ENCODE measurements around the gene GIGYF2. TPM values are rescaled to one million over a fixed set of nuclear protein-coding genes. Genes with fewer than 3 reads are reported as not detected.

The GIGYF2 gene
- total RNA-seq, 1 experiment from 2014 or later = 40.2 TPM

GRCh38 chr2:232879618-232880494 lies 182.7 kb downstream of the GIGYF2 start:
- no peak for DNase-seq (ENCODE audit: low spot score)

DNA sequence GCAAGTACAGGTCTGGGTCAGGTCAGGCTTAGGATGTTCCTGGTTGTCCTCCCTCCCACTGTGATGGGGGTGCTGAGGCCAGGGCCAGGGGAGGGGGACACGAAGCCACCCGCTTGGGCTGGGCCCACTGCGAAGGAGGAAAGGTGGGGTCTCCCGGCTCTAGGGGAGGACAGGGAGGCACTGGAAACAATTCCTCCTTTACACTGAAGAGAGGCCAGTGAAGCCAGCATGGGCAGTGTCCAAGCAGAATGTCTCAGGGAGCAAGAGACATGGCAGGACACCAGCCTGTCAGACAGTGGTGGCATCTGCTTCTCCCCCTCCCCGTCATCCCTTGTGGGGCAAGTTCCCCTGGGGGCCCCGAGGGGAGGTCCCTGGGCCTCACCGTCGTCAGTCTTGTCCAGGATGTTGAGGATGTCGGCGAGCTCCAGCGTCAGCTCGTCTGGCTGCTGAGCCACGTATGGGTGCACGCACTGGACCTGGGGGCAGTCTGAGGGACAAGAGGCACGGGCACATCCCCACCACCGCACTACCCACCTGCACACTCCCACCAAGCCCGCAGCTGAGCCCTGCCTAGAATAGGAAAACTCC lies 183.7 kb downstream of the GIGYF2 start:
- no peak for DNase-seq (ENCODE audit: low spot score)

GRCh38 chr2:232882085-232882484 lies 185.0 kb downstream of the GIGYF2 start:
- no peak for DNase-seq (ENCODE audit: low spot score)

DNA sequence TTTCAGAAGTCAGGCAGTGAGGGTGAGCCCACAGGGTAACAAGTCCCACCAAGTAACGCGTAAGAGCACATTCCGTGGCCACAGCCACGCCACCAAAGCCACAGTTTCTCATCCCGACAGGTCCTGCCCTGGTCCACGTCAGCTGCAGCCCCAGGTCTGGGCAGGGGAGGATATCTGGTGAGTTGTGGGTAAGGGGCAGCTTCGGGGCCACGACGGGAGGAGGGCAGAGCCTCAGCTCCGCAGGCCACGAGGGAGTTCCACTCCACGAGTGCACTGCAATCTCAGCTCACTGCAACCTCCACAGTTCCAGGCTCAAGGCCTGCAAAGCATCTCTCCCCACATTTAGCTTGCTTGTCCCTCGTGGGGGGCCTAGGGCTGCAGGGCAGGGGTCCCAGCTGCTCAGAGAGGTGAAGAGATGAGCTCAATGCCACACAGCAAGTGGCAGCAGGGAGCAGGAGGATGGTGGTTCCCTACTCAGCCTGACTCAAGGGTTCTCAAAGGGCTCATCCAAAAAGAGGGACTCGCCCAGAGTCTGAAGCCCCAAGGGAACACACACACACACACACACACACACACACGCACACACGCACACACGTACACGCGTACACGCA lies 185.5 kb downstream of the GIGYF2 start:
- DNase-seq (ENCODE audit: low spot score) = no peak

- no peak for DNase-seq (ENCODE audit: low spot score)
Observed at GRCh38 chr2:232883116-232883721, 186.1 kb downstream of the GIGYF2 start.

- no peak for DNase-seq (ENCODE audit: low spot score)
Observed at GRCh38 chr2:232884001-232884421, 186.9 kb downstream of the GIGYF2 start.

- no peak for DNase-seq (ENCODE audit: low spot score)
Observed at GRCh38 chr2:232884549-232885263, 187.6 kb downstream of the GIGYF2 start.

DNA sequence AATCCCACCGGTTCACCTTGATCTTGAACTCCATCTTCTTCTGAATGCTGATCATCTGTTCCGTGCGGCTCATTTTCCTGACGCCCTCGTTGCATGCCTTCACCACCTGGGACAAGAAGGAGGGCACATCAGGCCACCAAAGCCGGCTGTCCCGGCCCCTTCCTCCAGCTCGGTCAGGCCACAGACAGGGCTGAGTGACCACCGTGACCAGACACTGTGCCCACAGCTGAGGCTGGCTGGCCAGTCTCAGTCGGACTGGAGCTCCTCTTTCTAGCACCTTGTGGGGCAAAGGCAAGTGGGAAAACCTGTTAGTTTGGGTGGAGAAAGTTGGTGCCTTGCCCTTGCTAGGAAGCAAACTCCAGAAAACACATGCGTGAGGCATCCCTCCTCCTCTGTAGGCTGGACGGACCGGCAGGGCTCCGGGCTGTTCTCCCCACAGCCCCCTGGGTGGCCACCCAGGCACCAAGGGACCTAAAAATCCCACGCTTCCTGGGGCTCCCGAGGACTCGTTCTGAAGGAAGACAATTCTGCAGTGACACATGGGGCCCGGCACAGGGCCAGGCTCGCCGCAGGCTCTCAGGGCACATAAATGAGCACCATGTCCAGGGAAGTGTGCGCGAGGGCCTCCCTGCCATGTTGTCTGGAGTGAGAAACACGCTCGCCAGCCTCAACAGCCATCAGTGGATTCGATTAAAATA lies 188.3 kb downstream of the GIGYF2 start:
- peak; percentile 47 for DNase-seq (ENCODE audit: low spot score)

DNA sequence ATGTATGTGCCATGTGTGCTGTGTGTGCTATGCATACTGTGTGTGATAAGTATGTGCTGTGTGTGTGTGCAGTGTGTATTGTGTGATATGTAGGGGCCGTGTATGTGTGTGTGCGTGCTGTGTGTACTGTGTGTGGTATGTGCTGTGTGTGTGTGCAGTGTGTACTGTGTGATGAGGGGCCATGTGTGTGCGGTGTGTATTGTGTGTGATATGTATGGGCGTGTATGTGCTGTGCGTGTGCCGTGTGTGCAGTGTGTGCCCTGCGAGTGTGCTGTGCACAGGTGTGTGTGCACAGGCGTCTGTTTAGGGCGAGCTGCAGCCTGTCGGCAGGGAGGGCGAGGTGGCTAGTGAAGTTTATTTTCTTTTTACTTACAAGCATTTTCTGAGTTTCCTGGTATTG lies 189.0 kb downstream of the GIGYF2 start:
- no peak for DNase-seq (ENCODE audit: low spot score)

- DNase-seq (ENCODE audit: low spot score) = no peak
Observed at GRCh38 chr2:232886632-232887031, 189.5 kb downstream of the GIGYF2 start.

DNA sequence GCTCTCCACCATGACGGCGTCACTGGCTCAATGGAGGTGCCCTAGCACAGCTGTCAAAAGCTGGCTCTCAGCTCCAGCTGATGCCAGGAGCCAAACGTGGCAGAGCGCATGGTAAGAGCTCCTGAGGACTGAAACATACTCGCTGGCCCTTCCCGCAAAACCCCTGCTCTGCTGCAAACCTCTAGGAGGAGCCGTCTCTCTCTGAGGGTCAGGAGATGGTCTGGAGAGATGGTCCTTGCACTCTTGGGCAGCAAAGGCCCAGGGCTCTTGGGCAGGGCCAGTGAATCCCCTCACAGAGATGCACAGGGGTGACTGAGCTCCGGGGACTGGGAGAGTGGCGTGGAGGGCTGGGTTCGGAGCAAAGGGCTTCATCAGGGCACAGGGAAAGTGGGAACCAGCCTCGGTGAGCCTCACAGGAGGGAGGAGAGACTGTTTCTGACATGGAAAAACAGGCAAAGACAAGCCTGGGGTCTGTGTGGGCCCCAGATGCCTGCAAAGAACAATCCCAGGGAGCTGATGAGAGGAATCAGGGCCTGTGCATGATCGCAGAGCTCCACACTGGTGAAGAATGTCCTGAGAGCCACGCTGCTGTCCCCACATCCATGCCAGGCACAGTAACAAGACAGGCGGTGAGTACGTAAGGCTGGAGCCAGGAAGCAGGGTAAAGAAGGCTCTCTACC lies 190.2 kb downstream of the GIGYF2 start:
- no peak for DNase-seq (ENCODE audit: low spot score)

DNA sequence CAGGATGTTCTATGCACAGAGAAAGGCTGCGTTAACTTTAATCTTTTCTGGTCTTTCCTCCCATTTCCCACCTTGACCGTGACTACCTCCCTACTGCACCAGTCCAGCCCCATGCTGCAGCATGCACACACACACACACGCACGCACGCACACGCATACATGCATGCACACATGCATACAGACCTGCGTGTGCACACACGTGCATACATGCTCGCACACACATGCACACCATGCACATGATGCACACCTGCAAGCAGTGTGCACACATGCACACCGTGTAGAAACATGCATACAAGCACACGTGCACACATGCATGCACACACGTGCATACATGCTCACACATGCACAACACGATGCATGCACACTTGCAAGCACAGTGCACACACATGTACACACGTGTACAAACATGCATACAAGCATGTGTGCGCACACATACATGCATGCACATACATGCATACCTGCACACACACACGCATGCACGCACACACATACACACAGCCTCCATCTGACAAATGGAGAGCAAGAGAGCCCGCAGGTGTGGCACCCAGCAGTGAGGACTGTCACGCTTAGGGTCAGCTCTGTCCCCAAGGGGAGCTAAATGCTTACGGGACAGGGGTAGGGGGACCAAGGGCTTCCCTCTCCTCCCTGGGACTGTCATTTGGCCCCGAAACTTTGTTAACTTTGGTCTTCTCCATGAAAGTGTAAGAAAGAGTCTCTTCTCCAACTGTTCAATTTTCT lies 191.1 kb downstream of the GIGYF2 start:
- no peak for DNase-seq (ENCODE audit: low spot score)

DNA sequence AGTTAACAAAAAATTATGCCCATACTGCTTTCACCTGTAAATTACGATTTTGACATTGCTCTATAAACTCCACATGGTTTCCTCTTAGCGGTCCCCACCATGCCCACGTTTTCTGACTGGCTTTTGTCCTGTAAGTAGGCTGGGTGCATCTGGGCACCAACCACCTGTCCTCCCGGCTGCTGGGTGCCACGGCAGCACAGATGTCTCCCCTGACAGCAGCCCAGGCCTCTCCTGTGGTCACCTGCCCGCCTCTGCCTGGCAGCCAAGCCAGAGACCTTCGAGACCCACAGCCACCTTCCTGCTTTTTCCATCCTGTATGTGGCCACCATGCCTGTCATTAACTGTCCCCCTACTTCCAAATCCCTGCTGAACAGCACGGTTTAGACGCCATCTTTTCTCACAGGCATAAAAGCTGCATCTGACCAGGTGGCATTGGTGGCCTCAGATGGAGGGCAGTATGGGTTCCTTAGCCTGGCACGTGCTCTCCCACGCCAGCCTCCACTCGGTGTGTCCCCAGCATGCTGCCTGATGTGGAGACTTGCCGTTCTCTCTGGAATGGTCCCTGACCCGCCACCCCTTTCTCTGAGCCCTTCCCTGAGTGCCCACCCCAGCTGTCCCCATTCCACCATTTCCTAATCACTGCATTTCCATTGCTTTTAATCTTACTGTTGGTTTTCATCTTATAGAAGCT lies 191.9 kb downstream of the GIGYF2 start:
- no peak for DNase-seq (ENCODE audit: low spot score)

DNA sequence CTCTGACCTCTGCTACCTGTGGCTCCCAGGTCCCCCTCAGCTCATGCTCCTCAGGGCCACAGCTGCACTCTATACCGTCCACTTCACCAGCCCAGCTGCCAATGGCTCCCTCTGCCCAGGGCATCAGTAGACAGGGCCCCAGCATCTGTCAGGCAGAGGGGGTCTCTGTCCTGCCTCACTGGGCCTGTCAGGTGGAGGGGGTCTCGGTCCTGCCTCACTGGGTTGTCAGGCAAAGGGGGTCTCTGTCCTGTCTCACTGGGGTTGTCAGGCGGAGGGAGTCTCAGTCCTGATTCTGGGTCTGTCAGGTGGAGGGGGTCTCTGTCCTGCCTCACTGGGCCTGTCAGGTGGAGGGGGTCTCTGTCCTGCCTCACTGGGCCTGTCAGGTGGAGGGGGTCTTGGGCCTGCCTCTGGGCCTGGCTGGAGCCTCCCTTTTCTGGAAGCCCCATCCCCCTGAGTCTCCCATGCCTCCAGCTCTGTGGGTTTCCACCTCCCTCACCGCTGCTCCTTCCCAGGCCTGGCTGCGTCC lies 192.8 kb downstream of the GIGYF2 start:
- DNase-seq (ENCODE audit: low spot score) = no peak

DNA sequence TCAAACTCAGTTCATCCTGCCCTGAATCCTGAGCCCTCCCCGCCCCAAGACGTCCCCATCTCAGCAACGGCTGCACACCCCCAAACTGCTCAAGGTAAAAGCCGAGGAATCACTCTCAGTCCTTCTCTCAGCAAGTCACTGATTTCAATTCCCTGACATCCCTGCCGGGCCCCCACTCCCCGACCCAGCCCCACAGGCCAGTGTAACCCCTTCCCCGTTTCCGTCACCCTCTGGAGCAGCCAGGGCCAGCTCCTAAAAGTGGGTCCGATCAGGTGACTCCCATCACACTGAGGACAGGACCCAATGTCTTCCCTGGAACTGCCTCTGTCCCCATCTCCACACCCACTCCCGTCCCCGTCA lies 193.4 kb downstream of the GIGYF2 start:
- DNase-seq (ENCODE audit: low spot score) = no peak

DNA sequence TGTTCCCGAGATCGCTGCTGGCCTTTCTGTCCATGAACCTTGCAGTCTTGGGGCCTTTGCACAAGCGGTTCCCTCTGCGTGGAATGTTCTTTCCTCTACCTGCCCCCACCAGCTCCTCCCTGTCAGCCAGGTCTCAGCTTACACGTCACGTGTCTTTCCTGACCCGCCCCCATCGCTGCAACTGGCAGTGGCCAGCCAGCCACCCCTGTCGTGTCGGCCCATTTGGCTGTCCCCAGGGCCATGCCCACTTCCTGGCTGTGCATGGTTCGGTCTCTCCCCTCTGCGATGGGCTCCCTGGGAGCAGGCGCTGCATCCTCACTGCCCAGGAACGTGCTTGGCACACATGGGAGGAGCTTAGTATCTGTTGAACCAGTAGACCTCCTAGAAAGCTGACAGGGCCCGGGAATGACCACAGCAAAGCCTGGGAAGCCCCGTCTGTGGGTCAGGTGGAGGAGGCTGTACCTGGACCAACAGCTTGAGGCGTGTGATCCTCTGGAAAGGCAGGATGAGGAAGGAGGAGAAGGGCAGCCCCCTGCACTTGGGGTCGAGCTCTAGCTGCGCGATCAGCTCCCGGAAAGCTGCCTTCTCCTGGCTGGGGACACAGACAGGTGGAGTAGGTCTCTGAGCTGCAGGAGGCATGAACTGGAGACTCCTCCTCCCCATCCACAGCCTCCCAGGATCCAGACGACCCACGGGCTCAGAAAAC lies 193.9 kb downstream of the GIGYF2 start:
- peak; percentile 70 for DNase-seq (ENCODE audit: low spot score)

DNA sequence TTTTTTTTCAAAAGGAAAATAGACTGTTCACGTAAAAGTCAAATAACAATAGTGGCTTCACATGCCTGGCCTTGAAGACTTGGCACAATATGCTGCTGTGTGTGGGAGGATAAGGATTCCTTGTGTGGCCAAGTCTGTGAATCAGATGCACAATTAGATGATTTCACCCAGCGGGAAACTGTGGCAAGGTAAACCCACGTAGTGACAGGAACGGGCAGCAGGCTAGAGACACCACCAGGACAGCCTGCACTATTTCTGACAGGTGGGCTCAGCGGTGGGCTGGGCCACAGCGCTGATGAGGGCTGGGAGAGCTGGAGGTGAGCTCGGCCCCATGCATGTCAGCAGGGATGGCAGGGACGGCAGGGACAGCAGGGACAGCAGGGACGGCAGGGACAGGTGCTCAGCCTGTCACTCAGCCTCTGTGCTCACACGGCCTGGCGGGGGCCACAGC lies 194.5 kb downstream of the GIGYF2 start:
- no peak for DNase-seq (ENCODE audit: low spot score)

DNA sequence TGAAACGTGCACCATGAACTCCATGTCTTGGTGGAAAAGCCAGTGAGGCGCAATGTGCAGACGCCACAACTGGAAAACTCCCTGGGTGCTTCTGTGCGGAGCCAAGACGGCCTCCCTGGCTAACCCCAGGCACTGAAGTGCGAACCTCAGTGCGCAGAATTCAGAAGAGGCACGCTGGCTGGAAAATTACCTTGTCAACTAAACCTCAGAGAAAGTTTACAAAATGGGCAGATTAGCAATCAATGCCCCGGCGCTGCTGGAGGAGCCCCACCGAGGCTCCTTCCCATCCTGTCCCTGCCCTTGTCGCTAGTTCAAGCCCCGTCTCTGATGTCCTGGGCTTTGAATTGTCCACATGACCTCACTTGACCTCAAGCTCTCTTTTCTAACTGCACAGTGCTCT lies 195.1 kb downstream of the GIGYF2 start:
- DNase-seq (ENCODE audit: low spot score) = no peak

All from HT-29 (cell line).